GM18868 (cell line): ENCODE results near the gene HOATZ.

Experiments used
- ATAC-seq: cut with Tn5 transposase; IDR thresholded peaks from one replicate; pipeline ENCODE4 v1.9.1; 2021; ENCODE audit warnings: mild to moderate bottlenecking, moderate library complexity; ENCODE audit not compliant: unreplicated experiment

Gene HOATZ

DNA sequence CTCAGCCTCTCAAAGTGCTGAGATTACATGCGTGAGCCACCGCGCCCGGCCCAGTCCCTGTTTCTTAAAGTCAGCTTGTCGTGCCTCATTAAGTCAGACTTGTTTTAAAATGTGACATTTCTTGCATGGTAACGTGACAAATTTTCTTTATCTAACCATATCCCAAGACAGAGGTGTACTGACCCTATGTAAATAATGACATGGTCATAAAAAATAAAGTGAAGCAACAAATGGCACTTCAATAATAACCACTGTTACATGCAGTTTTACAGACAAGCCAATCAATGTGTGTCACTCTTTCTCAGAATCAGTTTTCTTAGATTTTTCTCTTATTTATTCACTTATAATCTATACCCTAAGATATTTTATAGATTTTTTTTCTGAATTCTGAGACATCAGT is 61.2 kb downstream of the HOATZ start:
- ATAC-seq = no peak

DNA sequence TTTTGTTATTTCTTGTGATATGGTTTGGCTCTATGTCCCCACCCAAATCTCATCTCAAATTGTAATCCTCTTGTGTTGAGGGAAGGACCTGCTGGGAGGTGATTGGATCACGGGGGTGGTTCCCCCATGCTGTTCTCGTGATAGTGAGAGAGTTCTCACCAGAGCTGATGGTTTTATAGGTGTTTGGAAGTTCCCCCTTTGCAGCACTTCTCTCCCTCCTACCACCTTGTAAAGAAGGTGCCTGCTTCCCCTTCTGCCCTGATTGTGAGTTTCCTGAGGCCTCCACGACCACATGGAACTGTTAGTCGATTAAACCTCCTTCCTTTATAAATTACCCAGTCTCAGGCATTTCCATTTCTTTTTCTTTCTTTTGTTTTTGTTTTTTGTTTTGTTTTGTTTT is 63.2 kb downstream of the HOATZ start:
- ATAC-seq = no peak

DNA sequence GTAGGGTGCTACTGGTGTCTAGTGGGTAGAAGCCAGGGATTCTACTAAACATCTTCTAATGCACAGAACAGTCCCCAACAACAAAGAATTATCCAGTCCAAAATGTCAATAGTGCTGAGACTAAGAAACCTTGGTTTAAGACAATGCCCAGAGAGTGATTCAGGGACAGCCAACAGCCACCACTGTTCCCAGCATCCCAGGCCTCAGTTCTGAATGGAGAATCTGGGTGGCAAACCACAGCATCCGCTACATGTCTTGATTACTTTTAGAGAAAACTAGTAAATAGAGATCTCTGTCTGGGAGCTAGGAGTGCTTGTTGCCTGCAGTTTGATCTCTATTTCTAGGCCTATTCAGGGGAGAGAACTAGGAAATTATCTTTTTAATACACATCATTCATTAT is 66.8 kb downstream of the HOATZ start:
- ATAC-seq = no peak

DNA sequence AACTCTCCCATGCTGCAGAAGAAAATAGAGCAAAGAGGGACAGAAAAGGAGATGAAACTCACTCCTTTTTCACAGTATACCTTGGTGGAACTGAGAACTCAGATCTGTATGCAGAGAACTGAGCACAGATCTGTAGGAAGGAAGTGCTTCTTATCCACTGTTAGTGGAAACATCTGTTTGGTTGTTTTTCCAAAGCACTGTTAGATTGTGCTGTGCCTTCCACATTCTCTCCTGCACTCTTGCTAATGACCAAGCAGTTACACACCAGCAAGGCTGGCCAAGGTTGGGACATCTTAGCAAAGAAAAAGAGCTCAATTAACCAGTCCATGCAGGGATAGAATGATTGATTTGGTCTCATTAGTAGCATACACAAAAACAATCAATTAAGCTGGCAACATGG is 67.6 kb downstream of the HOATZ start:
- ATAC-seq = no peak

DNA sequence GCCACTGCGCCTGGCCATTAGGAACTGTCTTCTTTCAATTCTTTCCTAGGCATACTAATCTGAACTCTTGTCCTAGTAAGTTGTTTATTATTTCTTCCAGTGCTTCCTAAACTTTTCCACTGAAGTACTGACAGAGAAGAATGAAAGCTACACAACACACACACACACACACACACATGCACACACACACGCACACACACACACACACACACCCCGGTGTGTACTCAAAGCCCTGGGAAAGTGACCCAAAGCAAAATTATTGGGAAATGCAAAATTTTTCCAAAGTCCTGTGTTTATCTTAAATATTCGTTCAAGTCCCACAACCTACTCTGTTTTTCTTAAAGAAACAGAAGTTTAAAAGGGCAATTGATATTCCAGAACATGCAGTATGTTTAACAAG is 68.3 kb downstream of the HOATZ start:
- no peak for ATAC-seq

DNA sequence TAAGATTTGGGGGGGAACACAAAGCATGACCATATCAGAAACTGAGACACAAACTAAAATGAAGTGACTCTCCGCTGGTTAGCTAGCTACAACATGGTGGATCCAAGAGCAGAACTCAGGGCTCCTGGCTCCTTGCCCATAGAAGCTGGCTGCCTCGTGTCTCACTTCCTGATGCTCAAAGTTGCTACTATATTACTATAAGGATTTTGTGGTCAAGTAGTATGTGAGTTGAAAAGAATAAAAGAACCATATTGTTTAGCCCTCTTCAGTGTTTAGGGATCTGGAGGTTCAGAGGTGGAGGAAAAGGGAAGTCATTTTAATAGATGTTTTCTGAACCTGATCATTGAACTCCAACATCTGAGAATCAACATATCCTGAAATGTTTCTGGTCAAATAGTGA is 70.8 kb downstream of the HOATZ start:
- no peak for ATAC-seq

DNA sequence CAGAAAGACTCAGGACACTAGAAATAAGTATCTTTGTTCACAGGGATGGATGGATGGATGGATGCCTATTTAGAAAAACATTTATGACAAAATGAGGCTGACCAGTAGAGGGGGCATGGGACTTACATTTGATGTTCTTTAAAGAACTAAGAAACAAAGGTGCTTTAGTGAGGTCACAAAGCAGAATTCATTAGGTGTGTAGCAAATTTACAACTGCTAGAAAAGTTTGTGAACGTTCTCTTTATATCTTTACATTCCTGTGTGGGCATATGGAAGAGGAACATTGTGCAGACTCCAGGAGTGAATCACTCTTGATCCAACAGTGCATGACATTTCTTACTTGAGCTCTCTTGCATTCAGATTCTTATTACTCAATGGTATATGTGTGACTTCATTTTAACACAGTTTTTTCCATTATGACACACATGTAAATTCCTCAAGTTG is 71.8 kb downstream of the HOATZ start:
- no peak for ATAC-seq
